Parathyroid adenoma (tissue), 2 donors: ENCODE data around the gene TRIM8.

Experiments used
- H2AFZ ChIP-seq: fragments of 300-600 bp; sonication (generic); one replicate; pipeline ENCODE4 v1.7.0; 2017; ENCODE audit warnings: antibody characterized with exemption, mild to moderate bottlenecking
- H3K27ac ChIP-seq: fragments of 300-600 bp; sonication (generic); one replicate; pipeline ENCODE4 v1.7.0; 2017
- H3K27me3 ChIP-seq: fragments of 300-600 bp; sonication (generic); one replicate; pipeline ENCODE4 v1.7.0; 2017; ENCODE audit warnings: low read length; ENCODE audit not compliant: control insufficient read depth, insufficient read depth
- H3K36me3 ChIP-seq: fragments of 300-600 bp; sonication (generic); one replicate; pipeline ENCODE4 v1.7.0; 2017; ENCODE audit warnings: low read length; ENCODE audit not compliant: control insufficient read depth, insufficient read depth
- H3K4me1 ChIP-seq: fragments of 300-600 bp; sonication (generic); one replicate; pipeline ENCODE4 v1.7.0; 2017; ENCODE audit warnings: control low read depth
- H3K4me2 ChIP-seq: fragments of 300-600 bp; sonication (generic); one replicate; pipeline ENCODE4 v1.7.0; 2017; ENCODE audit warnings: low read length
- H3K4me3 ChIP-seq: fragments of 300-600 bp; sonication (generic); one replicate; pipeline ENCODE4 v1.7.0; 2017; ENCODE audit warnings: low read depth, low read length
- H3K79me2 ChIP-seq: fragments of 300-600 bp; sonication (generic); one replicate; pipeline ENCODE4 v1.7.0; 2017; ENCODE audit warnings: control low read depth
- H3K9ac ChIP-seq: fragments of 300-600 bp; sonication (generic); one replicate; pipeline ENCODE4 v1.7.0; 2017; ENCODE audit warnings: mild to moderate bottlenecking
- H3K9me3 ChIP-seq: fragments of 300-600 bp; sonication (generic); one replicate; pipeline ENCODE4 v1.7.0; 2017; ENCODE audit warnings: low read length; ENCODE audit not compliant: control insufficient read depth
- CTCF ChIP-seq: fragments of 300-600 bp; sonication (generic); IDR thresholded peaks from one replicate; pipeline ENCODE4 v1.7.0; 2017; ENCODE audit warnings: antibody characterized with exemption, mild to moderate bottlenecking
- donor health status: primary hyperparathyroidism.

The TRIM8 gene

GRCh38 chr10:102597131-102597991 lies 46.9 kb upstream of the TRIM8 start:
- Histone ChIP-seq H3K4me1 (peaks cover 64% of the 10 kb centered on the region), H3K27ac (peak overlapping the region; percentile 95), H3K27me3 (no peaks in the 10 kb centered on the region), H2AFZ (no peak overlapping the region), H3K36me3 (no peaks in the 10 kb centered on the region), H3K9ac (no peak overlapping the region), H3K79me2 (peaks cover 41% of the 10 kb centered on the region), H3K4me2 (no peak overlapping the region), H3K9me3 (no peaks in the 10 kb centered on the region), H3K4me3 (no peak overlapping the region)
- TF ChIP-seq CTCF: no peak

GRCh38 chr10:102598243-102598642 lies 46.0 kb upstream of the TRIM8 start:
- Histone ChIP-seq H2AFZ (no peak overlapping the region), H3K4me1 (peaks cover 73% of the 10 kb centered on the region), H3K9me3 (no peaks in the 10 kb centered on the region), H3K4me2 (no peak overlapping the region), H3K36me3 (no peaks in the 10 kb centered on the region), H3K79me2 (peaks cover 33% of the 10 kb centered on the region), H3K27ac (peak overlapping the region; percentile 95), H3K4me3 (no peak overlapping the region), H3K9ac (no peak overlapping the region), H3K27me3 (no peaks in the 10 kb centered on the region)
- TF ChIP-seq CTCF: no peak

DNA sequence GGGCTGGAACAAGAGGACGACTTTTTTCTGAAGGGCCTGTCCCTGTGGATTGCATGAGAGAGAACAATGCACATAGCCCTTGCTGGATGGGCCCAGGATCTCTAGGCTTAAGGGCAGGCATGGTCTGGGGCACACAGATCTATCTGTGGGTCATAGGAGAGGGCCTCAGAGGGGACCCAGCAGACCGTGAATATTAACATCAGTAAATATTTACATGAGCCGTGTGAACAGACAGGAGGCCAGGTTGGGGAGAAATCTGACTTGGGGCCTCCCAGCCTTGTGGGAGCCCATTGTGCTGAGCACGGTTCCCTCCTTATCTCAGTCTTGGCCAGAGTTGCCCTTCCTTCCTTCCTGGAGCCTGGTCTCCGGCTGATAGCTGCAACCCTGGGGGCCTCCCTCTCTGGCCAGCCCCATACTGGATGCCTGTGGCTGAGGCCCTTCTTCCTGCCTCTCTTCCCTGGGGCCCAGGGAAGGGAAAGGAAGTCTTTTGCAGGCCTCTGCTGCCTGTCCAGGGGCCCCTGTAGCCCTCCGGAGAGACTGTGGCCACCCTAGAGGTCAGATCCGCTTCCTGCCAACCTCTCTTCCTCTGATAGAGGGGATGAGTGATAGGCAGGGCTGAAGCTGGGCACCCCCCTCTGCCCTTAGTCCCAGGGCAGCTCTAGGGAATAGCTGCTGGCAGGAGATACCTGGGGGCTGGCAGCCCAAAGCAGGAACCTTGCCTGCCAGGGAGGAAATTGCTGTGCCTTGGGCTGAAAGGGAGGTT lies 44.5 kb upstream of the TRIM8 start:
- H3K9ac ChIP-seq: peak overlapping the region; percentile 25
- H2AFZ ChIP-seq: peak overlapping the region; percentile 47
- no peaks in the 10 kb centered on the region for H3K27me3 ChIP-seq
- H3K4me2 ChIP-seq: peak overlapping the region; percentile 2
- no peaks in the 10 kb centered on the region for H3K9me3 ChIP-seq
- H3K4me3 ChIP-seq: no peak overlapping the region
- TF ChIP-seq CTCF: no peak
- peak overlapping the region; percentile 95 for H3K27ac ChIP-seq
- peaks cover 19% of the 10 kb centered on the region for H3K79me2 ChIP-seq
- H3K4me1 ChIP-seq: peaks cover 88% of the 10 kb centered on the region
- H3K36me3 ChIP-seq: no peaks in the 10 kb centered on the region

GRCh38 chr10:102600816-102601215 lies 43.5 kb upstream of the TRIM8 start:
- Histone ChIP-seq H3K9ac (no peak overlapping the region), H3K4me2 (peak overlapping the region; percentile 11), H3K27ac (peak overlapping the region; percentile 95), H3K36me3 (no peaks in the 10 kb centered on the region), H3K27me3 (no peaks in the 10 kb centered on the region), H3K9me3 (no peaks in the 10 kb centered on the region), H2AFZ (no peak overlapping the region), H3K4me1 (peaks cover 86% of the 10 kb centered on the region), H3K79me2 (peaks cover 8% of the 10 kb centered on the region), H3K4me3 (no peak overlapping the region)
- no peak for TF ChIP-seq CTCF
